Lung (tissue), 12 donors: ENCODE measurements around the gene MAGOH. TPM values are rescaled to one million over a fixed set of nuclear protein-coding genes. Genes with fewer than 3 reads are reported as not detected.

ENCODE experiments used
- ATAC-seq: fragments of 200-7000 bp; cut with Tn5 transposase; one replicate; pipeline ENCODE4 v1.9.1; 2020; ENCODE audit warnings: moderate number of reproducible peaks; ENCODE audit not compliant: insufficient read depth, low FRiP score
- DNase-seq, 3 donors: peaks; one replicate each; pipeline ENCODE4 v3.0.0-alpha.2; 2013 to 2017
- H3K27ac ChIP-seq, 2 donors: one replicate each; pipeline ENCODE4 v1.5.1; 2013; ENCODE audit warnings: mild to moderate bottlenecking in 2 of 2, moderate library complexity in 2 of 2, control low read depth in 1 of 2, inconsistent platforms in 1 of 2, low read depth in 1 of 2, low read length in 1 of 2
- H3K27me3 ChIP-seq, 3 donors: one replicate each; pipeline ENCODE4 v1.5.1; 2013; ENCODE audit warnings: low read length in 2 of 3; ENCODE audit not compliant: control insufficient read depth in 3 of 3, insufficient read depth in 3 of 3
- H3K36me3 ChIP-seq, 4 donors: one replicate each; pipeline ENCODE4 v1.5.1; 2013; ENCODE audit warnings: low read length in 4 of 4, mild to moderate bottlenecking in 1 of 4, moderate library complexity in 1 of 4; ENCODE audit not compliant: control insufficient read depth in 4 of 4, insufficient read depth in 4 of 4
- H3K4me1 ChIP-seq, 5 donors: one replicate each; pipeline ENCODE4 v1.5.1; 2013; ENCODE audit warnings: low read length in 5 of 5, mild to moderate bottlenecking in 2 of 5, moderate library complexity in 1 of 5; ENCODE audit not compliant: control insufficient read depth in 5 of 5, insufficient read depth in 5 of 5
- H3K4me3 ChIP-seq: one replicate; pipeline ENCODE4 v1.5.1; 2013; ENCODE audit warnings: mild to moderate bottlenecking, control low read depth, moderate library complexity
- H3K9ac ChIP-seq, 2 donors: one replicate each; pipeline ENCODE4 v1.5.1; 2013; ENCODE audit warnings: low read length in 2 of 2, control low read depth in 1 of 2; ENCODE audit not compliant: insufficient read depth in 1 of 2
- H3K9me3 ChIP-seq, 4 donors: one replicate each; pipeline ENCODE4 v1.5.1; 2013; ENCODE audit warnings: low read length in 3 of 4, mild to moderate bottlenecking in 1 of 4, moderate library complexity in 1 of 4; ENCODE audit not compliant: control insufficient read depth in 4 of 4, insufficient read depth in 3 of 4
- CTCF ChIP-seq: IDR thresholded peaks from 2 replicates; pipeline ENCODE4 v1.5.1; 2012; ENCODE audit warnings: mild to moderate bottlenecking; ENCODE audit errors: control extremely low read depth, extremely low read depth
- WGBS, 2 donors: extraction: QIAGEN DNeasy Blood & Tissue Kit; methylation state at CpG; one replicate each; pipeline ENCODE4 v1.1.7; 2013; 5-methylcytosine and 5-hydroxymethylcytosine counted together
- polyA plus RNA-seq, 2 donors: library from polyadenylated mRNA; stranded (reverse); fragments of 200-250 nt; gene quantifications; one replicate each; pipeline ENCODE4 v1.2.1, GENCODE V29; 2013
- total RNA-seq, 2 donors: library from RNA; depleted of rRNA in 1 of 2; stranded (reverse); fragments of >200 nt in 1 of 2; gene quantifications; one replicate each; pipeline ENCODE4 v1.2.1, GENCODE V29; 2014 to 2021
- donor health status: control.
- donor health status: control.
- donor health status: Bipolar disorder and iron deficiency.
- donor health status: healthy.
- donor health status: DM: yes; HTN: yes; CAD: no.

The MAGOH gene
- total and polyA plus RNA-seq, 4 donors = 33.0 to 141 (median 58.5) TPM

DNA sequence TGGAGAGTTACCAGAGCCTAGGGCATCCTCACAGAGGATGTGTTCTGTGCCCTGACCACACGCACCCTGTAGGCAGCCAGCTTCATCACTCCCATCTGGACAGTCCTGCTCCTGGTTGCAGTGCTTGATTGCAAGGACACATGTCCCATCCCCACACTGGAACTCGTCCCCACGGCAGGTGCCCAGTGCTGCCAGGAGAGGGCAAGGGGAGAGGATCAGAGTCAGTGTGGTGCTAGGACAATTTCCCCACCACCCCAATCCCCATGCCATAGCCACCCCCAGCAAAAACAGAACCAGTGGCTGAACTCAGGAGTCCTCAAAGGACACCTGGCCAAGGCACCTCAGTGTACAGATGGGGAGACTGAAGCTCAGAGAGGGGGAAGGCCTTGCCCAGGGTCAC, 37.2 kb upstream of the MAGOH start:
- no peak for TF ChIP-seq CTCF
- no peaks in the 10 kb centered on the region for H3K4me1 ChIP-seq
- H3K36me3 ChIP-seq = peaks cover 0 to 9% (median 0%) of the 10 kb centered on the region in 4 donors
- H3K27me3 ChIP-seq = no peaks in the 10 kb centered on the region
- no peak overlapping the region for H3K9ac ChIP-seq
- H3K9me3 ChIP-seq = no peaks in the 10 kb centered on the region
- no peak overlapping the region for H3K27ac ChIP-seq
- no peak for DNase-seq
- 89 to 96% methylated on average over 3 of the region's 3 CpGs for WGBS, 2 donors
- H3K4me3 ChIP-seq = no peak overlapping the region
- no peak for ATAC-seq

DNA sequence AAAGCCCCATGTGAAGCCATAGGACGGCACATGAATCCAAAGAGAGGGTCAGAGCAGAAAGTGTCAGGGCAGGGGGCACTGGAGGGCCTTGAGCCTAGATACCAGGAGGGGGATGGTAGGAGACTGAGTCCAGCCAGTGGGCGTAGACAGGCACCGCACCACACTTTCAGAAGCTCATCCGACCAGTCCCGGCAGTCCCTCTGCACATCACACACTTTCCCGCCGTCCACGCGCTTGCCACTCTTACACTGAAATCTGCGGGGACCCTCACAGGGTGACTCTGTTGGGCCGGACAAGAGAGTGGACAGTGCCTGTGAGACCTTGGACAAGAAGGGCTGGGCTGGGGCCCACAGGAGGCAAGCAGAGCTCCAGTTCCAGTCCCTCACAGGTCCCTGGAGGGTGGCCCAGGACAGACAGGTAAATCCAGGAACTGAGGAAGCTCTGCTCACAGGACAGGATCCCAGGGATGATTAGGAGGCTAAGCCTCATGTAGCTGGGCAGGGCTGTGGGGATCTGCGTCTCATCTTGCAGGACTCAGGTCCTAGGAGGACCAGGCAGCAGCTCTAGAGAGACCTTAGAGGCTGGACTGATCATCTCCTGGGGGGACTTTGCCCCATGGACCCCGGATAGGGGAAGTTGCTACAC, 36.3 kb upstream of the MAGOH start:
- no peak for ATAC-seq
- Histone ChIP-seq H3K27me3 (no peaks in the 10 kb centered on the region), H3K9ac (no peak overlapping the region), H3K9me3 (no peaks in the 10 kb centered on the region), H3K4me1 (no peaks in the 10 kb centered on the region), H3K36me3 (peaks cover 0 to 7% (median 0%) of the 10 kb centered on the region in 4 donors), H3K27ac (no peak overlapping the region), H3K4me3 (no peak overlapping the region)
- no peak for DNase-seq
- TF ChIP-seq CTCF = no peak
- 94 to 96% methylated on average over 13 of the region's 13 CpGs for WGBS, 2 donors

DNA sequence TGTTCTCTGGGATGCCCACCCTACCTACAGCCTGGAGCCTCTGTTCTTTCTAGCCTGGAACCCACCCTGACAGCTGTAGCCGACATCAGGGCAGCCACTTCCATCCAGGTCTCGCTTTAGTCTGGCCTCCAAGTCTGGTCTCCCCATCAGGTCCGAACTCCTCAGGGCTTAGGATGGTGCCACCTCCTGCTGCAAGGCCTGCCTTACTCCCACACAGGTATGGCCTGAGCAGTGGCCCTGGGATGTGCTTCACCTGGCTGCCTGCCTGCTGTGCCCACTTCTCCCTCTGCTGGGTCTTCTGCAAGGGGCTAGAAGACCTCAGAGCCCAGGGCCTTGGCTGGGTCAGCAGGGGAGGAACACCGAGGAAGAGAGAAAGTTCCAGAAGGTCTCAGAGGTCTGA, 35.7 kb upstream of the MAGOH start:
- no peak for TF ChIP-seq CTCF
- ATAC-seq (no peak), DNase-seq (no peak)
- Histone ChIP-seq H3K27ac (no peak overlapping the region), H3K4me1 (no peaks in the 10 kb centered on the region), H3K4me3 (no peak overlapping the region), H3K9ac (no peak overlapping the region), H3K36me3 (peaks cover 0 to 7% (median 0%) of the 10 kb centered on the region in 4 donors), H3K27me3 (no peaks in the 10 kb centered on the region), H3K9me3 (no peaks in the 10 kb centered on the region)
- WGBS, 2 donors = 94 to 96% methylated on average over 4 of the region's 4 CpGs

DNA sequence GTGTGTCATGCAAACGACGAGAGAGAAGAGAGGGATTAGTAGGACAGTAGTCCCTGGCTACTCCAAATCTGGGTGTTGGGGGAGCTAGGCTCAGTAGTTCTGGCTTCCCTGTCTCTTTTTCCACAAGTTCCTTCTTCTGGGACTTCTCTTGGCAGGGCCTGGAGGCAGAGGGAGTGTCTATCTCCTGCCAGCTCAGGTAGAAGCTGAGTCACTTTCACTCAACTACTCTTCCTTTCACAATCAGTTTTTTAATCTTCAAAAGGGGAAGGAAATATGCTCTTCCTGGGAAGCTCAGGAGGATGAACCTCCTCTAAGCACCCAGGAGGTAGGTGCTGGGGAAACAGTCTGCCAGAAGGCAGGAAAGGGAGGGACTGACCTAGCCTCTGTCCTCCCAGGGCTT, 35.2 kb upstream of the MAGOH start:
- no peak overlapping the region for H3K9ac ChIP-seq
- H3K9me3 ChIP-seq = no peaks in the 10 kb centered on the region
- no peaks in the 10 kb centered on the region for H3K4me1 ChIP-seq
- 86 to 95% methylated on average over 2 of the region's 2 CpGs for WGBS, 2 donors
- ATAC-seq (no peak), DNase-seq (no peak)
- H3K36me3 ChIP-seq = peaks cover 0 to 7% (median 0%) of the 10 kb centered on the region in 4 donors
- no peaks in the 10 kb centered on the region for H3K27me3 ChIP-seq
- no peak overlapping the region for H3K27ac ChIP-seq
- no peak overlapping the region for H3K4me3 ChIP-seq
- no peak for TF ChIP-seq CTCF
